ENCODE measurements around the gene CBLB. TPM values are rescaled to one million over a fixed set of nuclear protein-coding genes. Genes with fewer than 3 reads are reported as not detected.
"Not testable (repeated sequence)": the region's sequence is repeated elsewhere in the genome, so short reads cannot be mapped to it uniquely, and the experiment has no call there.

The CBLB gene
- total RNA-seq, 1 donor from 2014 or later: 46.7 TPM

- H3K27ac ChIP-seq (replicated peaks): no peak overlapping the region
- intact Hi-C loops (cut with micrococcal nuclease): no loop called here
- H3K27me3 ChIP-seq (ENCODE audit: low read depth): no peaks in the 10 kb centered on the region
- peaks cover 63% of the 10 kb centered on the region for H3K36me3 ChIP-seq
- H3K4me1 ChIP-seq: peaks cover 5% of the 10 kb centered on the region
- no peak overlapping the region for H3K4me3 ChIP-seq
- H3K9me3 ChIP-seq (replicated peaks): peaks cover 14% of the 10 kb centered on the region
- DNase-seq: no peak
- TF ChIP-seq, protein P1, sequence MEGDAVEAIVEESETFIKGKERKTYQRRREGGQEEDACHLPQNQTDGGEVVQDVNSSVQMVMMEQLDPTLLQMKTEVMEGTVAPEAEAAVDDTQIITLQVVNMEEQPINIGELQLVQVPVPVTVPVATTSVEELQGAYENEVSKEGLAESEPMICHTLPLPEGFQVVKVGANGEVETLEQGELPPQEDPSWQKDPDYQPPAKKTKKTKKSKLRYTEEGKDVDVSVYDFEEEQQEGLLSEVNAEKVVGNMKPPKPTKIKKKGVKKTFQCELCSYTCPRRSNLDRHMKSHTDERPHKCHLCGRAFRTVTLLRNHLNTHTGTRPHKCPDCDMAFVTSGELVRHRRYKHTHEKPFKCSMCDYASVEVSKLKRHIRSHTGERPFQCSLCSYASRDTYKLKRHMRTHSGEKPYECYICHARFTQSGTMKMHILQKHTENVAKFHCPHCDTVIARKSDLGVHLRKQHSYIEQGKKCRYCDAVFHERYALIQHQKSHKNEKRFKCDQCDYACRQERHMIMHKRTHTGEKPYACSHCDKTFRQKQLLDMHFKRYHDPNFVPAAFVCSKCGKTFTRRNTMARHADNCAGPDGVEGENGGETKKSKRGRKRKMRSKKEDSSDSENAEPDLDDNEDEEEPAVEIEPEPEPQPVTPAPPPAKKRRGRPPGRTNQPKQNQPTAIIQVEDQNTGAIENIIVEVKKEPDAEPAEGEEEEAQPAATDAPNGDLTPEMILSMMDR (IDR thresholded peaks at IDR 0.05; ENCODE audit: borderline replicate concordance): no peak
These were observed 140.0 kb downstream of the CBLB start for GRCh38 chr3:105728771-105729312.

DNA sequence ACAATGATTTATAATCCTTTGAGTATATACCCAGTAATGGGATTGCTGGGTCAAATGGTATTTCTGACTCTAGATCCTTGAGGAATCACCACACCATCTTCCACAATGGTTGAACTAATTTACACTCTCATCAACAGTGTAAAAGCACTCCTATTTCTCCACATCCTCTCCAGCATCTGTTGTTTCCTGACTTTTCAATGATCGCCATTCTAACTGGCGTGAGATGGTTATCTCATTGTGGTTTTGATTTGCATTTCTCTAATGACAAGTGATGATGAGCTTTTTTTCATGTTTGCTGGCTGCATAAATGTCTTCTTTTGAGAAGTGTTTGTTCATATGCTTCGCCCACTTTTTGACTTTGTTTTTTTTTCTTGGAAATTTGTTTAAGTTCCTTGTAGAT lies 141.8 kb downstream of the CBLB start:
- H3K27ac ChIP-seq (replicated peaks); H3K27me3 ChIP-seq (ENCODE audit: low read depth); DNase-seq; intact Hi-C loops (cut with micrococcal nuclease); H3K4me3 ChIP-seq; H3K4me1 ChIP-seq: not testable (repeated sequence)
- H3K36me3 ChIP-seq: peaks cover 48% of the 10 kb centered on the region
- H3K9me3 ChIP-seq (replicated peaks): peaks cover 14% of the 10 kb centered on the region

DNA sequence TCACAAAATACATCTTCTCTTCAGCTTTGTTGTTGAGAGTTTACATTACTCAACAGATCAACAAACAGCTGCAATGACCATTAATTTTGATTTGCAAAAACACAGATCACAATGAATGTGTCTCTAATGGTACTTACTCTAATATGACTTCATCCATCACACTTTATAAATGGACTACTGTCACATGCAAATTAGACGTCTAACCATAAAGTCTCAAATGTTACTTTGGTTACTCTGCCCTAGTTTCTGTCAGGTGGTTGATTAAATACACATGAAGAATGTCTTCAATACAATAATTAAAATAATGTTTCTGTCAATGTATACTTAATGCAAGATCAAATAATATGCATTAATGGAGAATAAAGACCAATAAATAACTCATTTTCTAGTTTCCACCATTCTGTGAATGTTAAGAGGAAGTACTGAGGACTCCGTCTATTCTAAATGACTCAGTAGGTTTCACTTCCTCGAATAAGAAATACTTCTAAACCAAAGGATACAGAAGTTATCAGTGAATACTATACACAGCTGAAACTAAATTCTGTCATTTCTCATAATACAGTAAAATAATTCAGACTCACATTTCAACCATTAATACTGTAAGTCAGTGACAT lies 145.8 kb downstream of the CBLB start:
- TF ChIP-seq, protein P1 (IDR thresholded peaks at IDR 0.05; ENCODE audit: borderline replicate concordance): no peak
- H3K36me3 ChIP-seq: peaks cover 43% of the 10 kb centered on the region
- no peak overlapping the region for H3K4me3 ChIP-seq
- no peak overlapping the region for H3K27ac ChIP-seq (replicated peaks)
- no peaks in the 10 kb centered on the region for H3K27me3 ChIP-seq (ENCODE audit: low read depth)
- intact Hi-C loops (cut with micrococcal nuclease): no loop called here
- peaks cover 12% of the 10 kb centered on the region for H3K9me3 ChIP-seq (replicated peaks)
- no peak for DNase-seq
- H3K4me1 ChIP-seq: no peaks in the 10 kb centered on the region

DNA sequence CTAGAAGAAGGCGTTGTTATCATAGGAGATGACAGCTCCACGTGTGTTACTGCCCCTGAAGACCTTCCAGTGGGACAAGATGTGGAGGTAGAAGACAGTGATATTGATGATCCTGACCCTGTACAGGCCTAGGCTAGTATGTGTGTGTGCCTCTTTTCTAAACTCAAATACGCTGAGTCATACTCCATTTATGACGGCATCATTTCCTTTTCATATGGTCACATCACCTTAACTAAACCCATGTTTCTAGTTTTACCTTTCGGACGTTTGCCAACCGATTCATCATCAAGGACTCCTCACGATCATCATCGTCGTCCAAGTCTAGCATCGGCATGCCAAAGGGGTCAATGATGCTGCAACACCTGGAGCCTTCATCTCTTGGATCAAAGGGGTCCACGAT lies 149.0 kb downstream of the CBLB start:
- H3K27ac ChIP-seq (replicated peaks): no peak overlapping the region
- H3K9me3 ChIP-seq (replicated peaks): no peaks in the 10 kb centered on the region
- intact Hi-C loops (cut with micrococcal nuclease): no loop called here
- H3K27me3 ChIP-seq (ENCODE audit: low read depth): no peaks in the 10 kb centered on the region
- peaks cover 10% of the 10 kb centered on the region for H3K4me1 ChIP-seq
- H3K4me3 ChIP-seq: no peak overlapping the region
- H3K36me3 ChIP-seq: peaks cover 58% of the 10 kb centered on the region
- TF ChIP-seq, protein P1 (IDR thresholded peaks at IDR 0.05; ENCODE audit: borderline replicate concordance): no peak
- no peak for DNase-seq

DNA sequence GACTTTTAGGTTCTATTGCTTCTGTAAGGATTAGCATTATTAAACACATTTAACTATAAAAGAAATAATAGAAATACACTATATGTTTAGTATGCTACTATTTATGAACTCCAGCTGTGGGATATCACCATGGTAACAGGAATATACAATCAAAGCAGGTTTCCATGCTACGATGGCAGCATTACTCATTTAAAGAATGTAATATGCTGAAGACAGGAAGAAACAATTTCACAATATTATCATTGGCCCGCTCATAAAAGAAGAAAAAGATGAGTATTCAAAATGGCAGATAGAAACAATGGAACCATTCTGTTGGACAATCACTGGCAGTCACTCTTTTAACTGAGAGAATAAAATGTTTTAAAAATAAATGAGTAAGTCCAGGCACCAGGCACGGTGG lies 153.4 kb downstream of the CBLB start:
- Histone ChIP-seq H3K9me3 (replicated peaks) (no peaks in the 10 kb centered on the region), H3K4me1 (peaks cover 10% of the 10 kb centered on the region), H3K4me3 (no peak overlapping the region), H3K27ac (replicated peaks) (no peak overlapping the region), H3K27me3 (ENCODE audit: low read depth) (no peaks in the 10 kb centered on the region), H3K36me3 (peaks cover 87% of the 10 kb centered on the region)
- intact Hi-C loops (cut with micrococcal nuclease): no loop called here
- DNase-seq: no peak
- TF ChIP-seq, protein P1 (IDR thresholded peaks at IDR 0.05; ENCODE audit: borderline replicate concordance): no peak

DNA sequence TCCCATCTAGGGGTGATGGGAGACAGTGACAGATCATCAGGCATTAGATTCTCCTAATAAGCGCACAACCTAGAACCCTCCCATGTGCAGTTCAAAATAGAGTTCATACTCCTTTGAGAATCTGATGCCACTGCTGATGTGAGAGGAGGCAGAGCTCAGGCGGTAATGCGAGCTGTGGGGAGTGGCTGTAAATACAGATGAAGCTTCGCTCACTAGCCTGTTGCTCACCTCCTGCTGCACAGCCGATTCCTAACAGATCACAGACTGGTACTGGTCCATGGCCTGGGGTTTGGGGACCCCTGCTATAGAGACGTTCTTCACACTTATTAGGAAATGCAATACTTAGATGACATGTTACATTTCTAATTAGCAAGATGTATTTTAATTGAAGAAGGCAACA lies 154.4 kb downstream of the CBLB start:
- no peaks in the 10 kb centered on the region for H3K27me3 ChIP-seq (ENCODE audit: low read depth)
- H3K27ac ChIP-seq (replicated peaks): no peak overlapping the region
- peaks cover 10% of the 10 kb centered on the region for H3K4me1 ChIP-seq
- no peak for DNase-seq
- intact Hi-C loops (cut with micrococcal nuclease): no loop called here
- H3K9me3 ChIP-seq (replicated peaks): no peaks in the 10 kb centered on the region
- H3K36me3 ChIP-seq: peaks cover 87% of the 10 kb centered on the region
- TF ChIP-seq, protein P1 (IDR thresholded peaks at IDR 0.05; ENCODE audit: borderline replicate concordance): no peak
- H3K4me3 ChIP-seq: no peak overlapping the region
